Left lung (tissue), 10 donors: ENCODE results near the gene PDXK. TPM values are rescaled to one million over a fixed set of nuclear protein-coding genes. Genes with fewer than 3 reads are reported as not detected.

Experiments
- ATAC-seq: fragments of 200-7000 bp; cut with Tn5 transposase; one replicate; pipeline ENCODE4 v1.9.1; 2020; ENCODE audit warnings: moderate library complexity
- DNase-seq, 4 donors: peaks; one replicate each; pipeline ENCODE4 v3.0.0-alpha.2; 2013 to 2020
- H3K27ac ChIP-seq, 2 donors: fragments of 200-600 bp; sonication (generic) in 1 of 2; one replicate each; pipeline versions ENCODE4 v1.5.0 to v1.8.0; 2020 to 2021
- H3K27me3 ChIP-seq, 2 donors: fragments of 200-600 bp; sonication (generic) in 1 of 2; one replicate each; pipeline versions ENCODE4 v1.5.0 to v1.8.0; 2020 to 2021
- H3K36me3 ChIP-seq, 2 donors: fragments of 200-600 bp; sonication (generic) in 1 of 2; one replicate each; pipeline versions ENCODE4 v1.5.0 to v1.8.0; 2020 to 2021
- H3K4me1 ChIP-seq, 2 donors: fragments of 200-600 bp; one replicate each; pipeline ENCODE4 v1.8.0; 2021
- H3K4me3 ChIP-seq, 2 donors: fragments of 200-600 bp; sonication (generic) in 1 of 2; one replicate each; pipeline versions ENCODE4 v1.5.0 to v1.8.0; 2020 to 2021; ENCODE audit warnings: mild to moderate bottlenecking in 1 of 2
- H3K9me3 ChIP-seq, 2 donors: fragments of 200-600 bp; sonication (generic) in 1 of 2; one replicate each; pipeline versions ENCODE4 v1.5.0 to v1.8.0; 2020 to 2021
- intact Hi-C, 2 donors: fragments of 100-400 bp; cut with DNase I; formaldehyde crosslinking; loops; one replicate each; pipeline versions ENCODE4 v1.11.2 to v1.14.2; 2022
- polyA plus RNA-seq, 6 donors: library from polyadenylated mRNA; unstranded; fragments of 120-200 nt; gene quantifications; one replicate each; pipeline ENCODE4 v1.2.1, GENCODE V29; 2013; ENCODE audit not compliant: insufficient read length in 6 of 6
- total RNA-seq, 2 donors: library from RNA; stranded (reverse); fragmentation: NEBNext Ultra II Directional; extraction: Animal tissue kit (Norgen Biotek cat#: 25700); gene quantifications; one replicate each; pipeline ENCODE4 v1.2.1, GENCODE V29; 2021
- TF ChIP-seq, protein P1 (sequence below), 2 donors: fragments of 200-600 bp; sonication (generic) in 1 of 2; IDR thresholded peaks; one replicate each; pipeline versions ENCODE4 v1.5.0 to v1.8.0; 2021; ENCODE audit warnings: antibody characterized with exemption in 2 of 2
- donor health status: DM: no; HTN: yes; CAD: no.
- donor health status: DM: no; HTN: no; CAD: no.

Gene PDXK
- total and polyA plus RNA-seq, 8 donors, result 36.9 to 305 (median 43.9) TPM

DNA sequence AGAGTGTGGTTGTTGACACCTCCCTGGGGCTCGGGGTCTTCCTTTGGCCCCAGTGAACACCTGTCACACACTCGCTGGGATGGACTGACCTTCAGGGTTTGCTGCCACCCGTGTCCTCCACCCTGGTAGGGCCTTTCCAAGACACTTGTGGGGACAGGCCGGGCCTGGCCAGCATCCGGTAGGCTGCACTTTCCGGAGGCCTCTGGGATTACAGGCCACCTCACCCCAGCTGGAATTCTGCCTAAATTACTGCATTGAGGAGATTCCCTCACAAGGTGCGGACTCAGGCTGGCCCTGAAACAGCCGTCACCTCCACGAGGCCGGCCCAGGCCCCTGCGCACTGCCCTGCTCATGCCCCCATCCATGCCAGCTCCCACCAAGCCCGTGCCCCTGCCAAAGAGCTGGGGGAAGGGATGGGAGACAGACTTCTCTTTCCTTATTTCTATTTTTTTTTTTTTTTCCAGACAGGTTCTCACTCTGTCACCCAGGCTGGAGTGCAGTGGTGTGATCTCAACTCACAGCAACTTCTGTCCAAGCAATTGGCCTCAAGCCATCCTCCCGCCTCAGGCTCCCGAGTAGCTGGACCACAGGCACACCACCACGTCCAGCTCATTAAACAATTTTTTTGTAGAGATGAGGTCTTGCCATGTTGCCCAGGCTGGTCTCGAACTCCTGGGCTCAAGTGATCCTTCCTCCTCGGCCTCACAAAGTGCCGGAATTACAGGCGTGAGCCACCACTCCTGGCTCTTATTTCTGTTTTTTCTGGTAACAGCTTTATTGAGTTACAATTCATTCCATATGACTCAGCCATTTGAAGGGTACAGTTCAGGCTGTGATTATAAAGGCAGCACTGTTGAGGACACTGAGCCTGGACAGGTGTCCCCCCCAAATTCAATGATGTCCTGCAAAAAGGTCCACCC lies 45.9 kb downstream of the PDXK start:
- intact Hi-C loops, result no loop called here
- no peaks in the 10 kb centered on the region for H3K27me3 ChIP-seq
- DNase-seq (peak in 1 of 4 donors; percentile 66), ATAC-seq (no peak)
- TF ChIP-seq, protein P1, sequence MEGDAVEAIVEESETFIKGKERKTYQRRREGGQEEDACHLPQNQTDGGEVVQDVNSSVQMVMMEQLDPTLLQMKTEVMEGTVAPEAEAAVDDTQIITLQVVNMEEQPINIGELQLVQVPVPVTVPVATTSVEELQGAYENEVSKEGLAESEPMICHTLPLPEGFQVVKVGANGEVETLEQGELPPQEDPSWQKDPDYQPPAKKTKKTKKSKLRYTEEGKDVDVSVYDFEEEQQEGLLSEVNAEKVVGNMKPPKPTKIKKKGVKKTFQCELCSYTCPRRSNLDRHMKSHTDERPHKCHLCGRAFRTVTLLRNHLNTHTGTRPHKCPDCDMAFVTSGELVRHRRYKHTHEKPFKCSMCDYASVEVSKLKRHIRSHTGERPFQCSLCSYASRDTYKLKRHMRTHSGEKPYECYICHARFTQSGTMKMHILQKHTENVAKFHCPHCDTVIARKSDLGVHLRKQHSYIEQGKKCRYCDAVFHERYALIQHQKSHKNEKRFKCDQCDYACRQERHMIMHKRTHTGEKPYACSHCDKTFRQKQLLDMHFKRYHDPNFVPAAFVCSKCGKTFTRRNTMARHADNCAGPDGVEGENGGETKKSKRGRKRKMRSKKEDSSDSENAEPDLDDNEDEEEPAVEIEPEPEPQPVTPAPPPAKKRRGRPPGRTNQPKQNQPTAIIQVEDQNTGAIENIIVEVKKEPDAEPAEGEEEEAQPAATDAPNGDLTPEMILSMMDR (IDR thresholded peaks at IDR 0.05), result no peak
- H3K27ac ChIP-seq, result peak overlapping the region in 1 of 2 donors; percentile 13
- H3K4me3 ChIP-seq, result no peak overlapping the region
- H3K9me3 ChIP-seq, result no peaks in the 10 kb centered on the region
- H3K4me1 ChIP-seq, result peaks cover 4 to 21% of the 10 kb centered on the region in 2 donors
- H3K36me3 ChIP-seq, result peaks cover 0 to 51% of the 10 kb centered on the region in 2 donors

- ATAC-seq (no peak), DNase-seq (peak in 1 of 4 donors; percentile 73)
- no peak overlapping the region for H3K27ac ChIP-seq
- peaks cover 0 to 31% of the 10 kb centered on the region in 2 donors for H3K36me3 ChIP-seq
- peaks cover 4 to 22% of the 10 kb centered on the region in 2 donors for H3K4me1 ChIP-seq
- TF ChIP-seq, protein P1 (IDR thresholded peaks at IDR 0.05), result no peak
- no peaks in the 10 kb centered on the region for H3K27me3 ChIP-seq
- intact Hi-C loops, result no loop called here
- H3K9me3 ChIP-seq, result no peaks in the 10 kb centered on the region
- H3K4me3 ChIP-seq, result no peak overlapping the region
Measured at GRCh38 chr21:43766734-43767497, 48.0 kb downstream of the PDXK start.

DNA sequence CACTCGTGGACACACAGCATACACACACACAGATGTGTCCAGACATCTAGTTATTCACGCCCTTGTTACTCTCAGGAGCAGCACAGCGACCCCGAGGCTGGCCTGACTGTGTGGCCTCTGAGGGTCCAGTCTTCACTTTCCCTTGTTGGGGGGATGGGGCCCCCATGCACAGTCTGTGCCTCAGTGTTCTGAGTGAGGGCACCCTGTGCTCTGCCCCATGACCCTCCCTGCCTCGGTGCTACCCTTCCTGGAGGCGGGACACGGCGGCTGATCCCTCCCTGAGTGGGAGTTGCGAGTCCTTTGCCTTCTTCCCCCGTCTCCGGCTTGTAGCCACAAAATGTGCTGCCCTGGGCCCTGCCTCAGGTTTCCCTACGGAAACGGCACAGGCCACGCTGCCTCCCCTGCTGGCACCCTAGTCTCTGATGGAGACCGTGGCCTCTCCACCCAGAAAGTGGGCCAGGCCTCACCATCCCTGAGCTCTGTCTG lies 48.6 kb downstream of the PDXK start:
- intact Hi-C loops, result no loop called here
- peaks cover 4 to 27% of the 10 kb centered on the region in 2 donors for H3K4me1 ChIP-seq
- H3K9me3 ChIP-seq, result no peaks in the 10 kb centered on the region
- no peaks in the 10 kb centered on the region for H3K27me3 ChIP-seq
- H3K36me3 ChIP-seq, result peaks cover 0 to 27% of the 10 kb centered on the region in 2 donors
- DNase-seq (no peak), ATAC-seq (no peak)
- TF ChIP-seq, protein P1 (IDR thresholded peaks at IDR 0.05), result no peak
- peak overlapping the region; percentile 67 to 74 for H3K27ac ChIP-seq
- no peak overlapping the region for H3K4me3 ChIP-seq

GRCh38 chr21:43767984-43768867 lies 49.3 kb downstream of the PDXK start:
- Histone ChIP-seq H3K27me3 (no peaks in the 10 kb centered on the region), H3K4me1 (peaks cover 4 to 34% of the 10 kb centered on the region in 2 donors), H3K36me3 (peaks cover 0 to 27% of the 10 kb centered on the region in 2 donors), H3K27ac (peak overlapping the region; percentile 67 to 74), H3K9me3 (no peaks in the 10 kb centered on the region), H3K4me3 (no peak overlapping the region)
- DNase-seq, result peak in 3 of 4 donors; percentile 29 to 88 (median 83)
- intact Hi-C loops, result no loop called here
- ATAC-seq, result peak; percentile 84
- TF ChIP-seq, protein P1 (IDR thresholded peaks at IDR 0.05), result no peak
